ENCODE measurements around the gene SMU1. TPM values are rescaled to one million over a fixed set of nuclear protein-coding genes. Genes with fewer than 3 reads are reported as not detected.

The SMU1 gene
- total RNA-seq, 1 experiment from 2014 or later = 30.3 TPM

DNA sequence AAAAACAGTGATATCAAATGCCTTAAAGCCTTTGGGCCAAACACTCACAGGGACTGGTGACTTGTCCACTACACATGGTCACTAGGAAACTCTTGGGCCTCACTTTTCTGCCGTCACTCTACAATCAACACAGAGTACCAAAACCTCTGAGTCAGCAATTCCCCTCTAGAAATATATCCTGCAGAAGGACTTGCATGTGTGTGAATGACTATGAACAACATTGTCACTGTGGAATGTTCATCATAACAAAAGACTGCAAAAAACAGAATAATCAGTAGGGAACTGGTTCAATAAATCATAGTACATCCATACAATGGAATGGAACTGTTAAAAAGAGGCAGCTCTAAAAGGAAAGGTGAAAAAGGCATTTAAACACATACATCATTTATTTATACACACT lies 44.1 kb upstream of the SMU1 start:
- no peak overlapping the region for H3K4me3 ChIP-seq (ENCODE audit: low read depth in 2 of 2, low read length in 2 of 2)
- DNase-seq (ENCODE audit: low read depth, low spot score) = no peak
- BruUV-seq (replicated peaks) = no TSS peak
- CTCF ChIA-PET = no interaction called here
- POLR2A ChIA-PET = no interaction called here
- H3K27me3 ChIP-seq (ENCODE audit: control insufficient read depth, insufficient read depth, low read length) = no peaks in the 10 kb centered on the region
- H3K27ac ChIP-seq (ENCODE audit: low read length) = no peak overlapping the region
- no peaks in the 10 kb centered on the region for H3K9me3 ChIP-seq (ENCODE audit: control insufficient read depth, insufficient read depth, low read depth, low read length)
- in situ Hi-C loops (cut with HindIII; ENCODE audit: low pct_unique_long_range_greater_than_20kb, low sequenced_read_pairs) (no loop called here), intact Hi-C loops (cut with micrococcal nuclease; ENCODE audit: unreplicated experiment) (no loop called here)
- ATAC-seq = no peak
- no peaks in the 10 kb centered on the region for H3K36me3 ChIP-seq (ENCODE audit: control insufficient read depth, insufficient read depth, low read length)
- TF ChIP-seq SIN3A (IDR thresholded peaks at IDR 0.05; ENCODE audit: borderline replicate concordance, insufficient read depth, low read depth, low read length) = no peak
- TF ChIP-seq TCF7L2 (IDR thresholded peaks at IDR 0.05; ENCODE audit: low read depth, low read length) = no peak
- TF ChIP-seq, protein P1, sequence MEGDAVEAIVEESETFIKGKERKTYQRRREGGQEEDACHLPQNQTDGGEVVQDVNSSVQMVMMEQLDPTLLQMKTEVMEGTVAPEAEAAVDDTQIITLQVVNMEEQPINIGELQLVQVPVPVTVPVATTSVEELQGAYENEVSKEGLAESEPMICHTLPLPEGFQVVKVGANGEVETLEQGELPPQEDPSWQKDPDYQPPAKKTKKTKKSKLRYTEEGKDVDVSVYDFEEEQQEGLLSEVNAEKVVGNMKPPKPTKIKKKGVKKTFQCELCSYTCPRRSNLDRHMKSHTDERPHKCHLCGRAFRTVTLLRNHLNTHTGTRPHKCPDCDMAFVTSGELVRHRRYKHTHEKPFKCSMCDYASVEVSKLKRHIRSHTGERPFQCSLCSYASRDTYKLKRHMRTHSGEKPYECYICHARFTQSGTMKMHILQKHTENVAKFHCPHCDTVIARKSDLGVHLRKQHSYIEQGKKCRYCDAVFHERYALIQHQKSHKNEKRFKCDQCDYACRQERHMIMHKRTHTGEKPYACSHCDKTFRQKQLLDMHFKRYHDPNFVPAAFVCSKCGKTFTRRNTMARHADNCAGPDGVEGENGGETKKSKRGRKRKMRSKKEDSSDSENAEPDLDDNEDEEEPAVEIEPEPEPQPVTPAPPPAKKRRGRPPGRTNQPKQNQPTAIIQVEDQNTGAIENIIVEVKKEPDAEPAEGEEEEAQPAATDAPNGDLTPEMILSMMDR (IDR thresholded peaks at IDR 0.05) = no peak
- TF ChIP-seq POLR2AphosphoS5 (IDR thresholded peaks at IDR 0.05; ENCODE audit: low read depth, low read length) = no peak
- TF ChIP-seq, protein P2, sequence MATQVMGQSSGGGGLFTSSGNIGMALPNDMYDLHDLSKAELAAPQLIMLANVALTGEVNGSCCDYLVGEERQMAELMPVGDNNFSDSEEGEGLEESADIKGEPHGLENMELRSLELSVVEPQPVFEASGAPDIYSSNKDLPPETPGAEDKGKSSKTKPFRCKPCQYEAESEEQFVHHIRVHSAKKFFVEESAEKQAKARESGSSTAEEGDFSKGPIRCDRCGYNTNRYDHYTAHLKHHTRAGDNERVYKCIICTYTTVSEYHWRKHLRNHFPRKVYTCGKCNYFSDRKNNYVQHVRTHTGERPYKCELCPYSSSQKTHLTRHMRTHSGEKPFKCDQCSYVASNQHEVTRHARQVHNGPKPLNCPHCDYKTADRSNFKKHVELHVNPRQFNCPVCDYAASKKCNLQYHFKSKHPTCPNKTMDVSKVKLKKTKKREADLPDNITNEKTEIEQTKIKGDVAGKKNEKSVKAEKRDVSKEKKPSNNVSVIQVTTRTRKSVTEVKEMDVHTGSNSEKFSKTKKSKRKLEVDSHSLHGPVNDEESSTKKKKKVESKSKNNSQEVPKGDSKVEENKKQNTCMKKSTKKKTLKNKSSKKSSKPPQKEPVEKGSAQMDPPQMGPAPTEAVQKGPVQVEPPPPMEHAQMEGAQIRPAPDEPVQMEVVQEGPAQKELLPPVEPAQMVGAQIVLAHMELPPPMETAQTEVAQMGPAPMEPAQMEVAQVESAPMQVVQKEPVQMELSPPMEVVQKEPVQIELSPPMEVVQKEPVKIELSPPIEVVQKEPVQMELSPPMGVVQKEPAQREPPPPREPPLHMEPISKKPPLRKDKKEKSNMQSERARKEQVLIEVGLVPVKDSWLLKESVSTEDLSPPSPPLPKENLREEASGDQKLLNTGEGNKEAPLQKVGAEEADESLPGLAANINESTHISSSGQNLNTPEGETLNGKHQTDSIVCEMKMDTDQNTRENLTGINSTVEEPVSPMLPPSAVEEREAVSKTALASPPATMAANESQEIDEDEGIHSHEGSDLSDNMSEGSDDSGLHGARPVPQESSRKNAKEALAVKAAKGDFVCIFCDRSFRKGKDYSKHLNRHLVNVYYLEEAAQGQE (IDR thresholded peaks at IDR 0.05; ENCODE audit: insufficient read depth in 1 of 2, low read depth in 2 of 2, low read length in 1 of 2) = no peak
- no peaks in the 10 kb centered on the region for H3K4me1 ChIP-seq (ENCODE audit: control insufficient read depth, insufficient read depth, low read length)

DNA sequence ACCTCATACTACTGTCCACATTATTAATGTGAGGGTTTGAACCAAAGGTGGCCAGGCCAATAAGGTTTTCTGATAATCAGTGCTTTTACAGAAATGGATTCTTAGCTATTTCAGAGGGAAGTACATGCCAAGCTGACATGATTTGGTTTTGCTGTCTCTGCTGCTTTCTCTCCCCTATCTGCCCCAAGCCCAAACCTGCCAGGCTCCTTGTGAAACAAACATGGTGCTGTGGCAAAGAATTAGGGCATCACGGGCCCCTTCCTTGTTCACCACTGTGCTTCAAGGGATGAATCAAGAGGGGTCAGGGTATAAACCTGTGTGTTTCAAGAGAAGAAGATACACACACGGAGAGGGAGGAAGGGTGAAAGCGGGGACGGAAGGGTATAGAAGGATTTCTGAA lies 41.3 kb upstream of the SMU1 start:
- CTCF ChIA-PET = no interaction called here
- POLR2A ChIA-PET = no interaction called here
- intact Hi-C loops (cut with micrococcal nuclease; ENCODE audit: unreplicated experiment) = no loop called here
- Histone ChIP-seq H3K27ac (ENCODE audit: low read length) (no peak overlapping the region), H3K4me3 (ENCODE audit: low read depth in 2 of 2, low read length in 2 of 2) (no peak overlapping the region), H3K9me3 (ENCODE audit: control insufficient read depth, insufficient read depth, low read depth, low read length) (no peaks in the 10 kb centered on the region), H3K27me3 (ENCODE audit: control insufficient read depth, insufficient read depth, low read length) (no peaks in the 10 kb centered on the region), H3K4me1 (ENCODE audit: control insufficient read depth, insufficient read depth, low read length) (no peaks in the 10 kb centered on the region), H3K36me3 (ENCODE audit: control insufficient read depth, insufficient read depth, low read length) (no peaks in the 10 kb centered on the region)
- no peak for ATAC-seq
- DNase-seq (ENCODE audit: low read depth, low spot score) = no peak
- TF ChIP-seq POLR2AphosphoS5 (IDR thresholded peaks at IDR 0.05; ENCODE audit: low read depth, low read length) (no peak), TCF7L2 (IDR thresholded peaks at IDR 0.05; ENCODE audit: low read depth, low read length) (no peak), SIN3A (IDR thresholded peaks at IDR 0.05; ENCODE audit: borderline replicate concordance, insufficient read depth, low read depth, low read length) (no peak)
- TF ChIP-seq, protein P1 (IDR thresholded peaks at IDR 0.05) = no peak
- TF ChIP-seq, protein P2 (IDR thresholded peaks at IDR 0.05; ENCODE audit: insufficient read depth in 1 of 2, low read depth in 2 of 2, low read length in 1 of 2) = no peak
- BruUV-seq (replicated peaks) = no TSS peak
- in situ Hi-C loops (cut with HindIII; ENCODE audit: low pct_unique_long_range_greater_than_20kb, low sequenced_read_pairs) = no loop called here

All from Panc1 (cell line).